Naive thymus-derived CD4-positive, alpha-beta T cell (primary cell): ENCODE results near the gene STARD10. TPM values are rescaled to one million over a fixed set of nuclear protein-coding genes. Genes with fewer than 3 reads are reported as not detected.

ENCODE experiments used
- ATAC-seq: fragments of 150-1000 bp; cut with Tn5 transposase; 2 replicates; pipeline ENCODE4 v1.10.0; 2021; ENCODE audit warnings: mild to moderate bottlenecking, moderate library complexity
- CTCF ChIA-PET: fragments of 350-600 bp; sonication (Branson Sonifier 250); formaldehyde crosslinking; loops from one replicate; lab custom pipeline; 2021; ENCODE audit warnings: antibody characterized with exemption; lab: Charles Lee
- POLR2A ChIA-PET: fragments of 350-600 bp; sonication (Branson Sonifier 250); formaldehyde crosslinking; loops from one replicate; lab custom pipeline; 2021; ENCODE audit warnings: antibody characterized with exemption, inconsistent platforms; lab: Charles Lee
- DNase-seq, 9 donors: peaks; one replicate each; pipeline versions ENCODE4 v3.0.0 to v3.0.0-alpha.2; 2020 to 2022; ENCODE audit warnings: mixed read lengths in 1 of 9
- H3K27ac ChIP-seq: one replicate; pipeline ENCODE4 v1.7.0; 2013; ENCODE audit warnings: mild to moderate bottlenecking, low read depth, low read length, moderate library complexity
- H3K27me3 ChIP-seq, 2 donors: one replicate each; pipeline ENCODE4 v1.7.0; 2013; ENCODE audit warnings: low read length in 2 of 2, mild to moderate bottlenecking in 2 of 2, moderate library complexity in 2 of 2; ENCODE audit not compliant: control insufficient read depth in 2 of 2, insufficient read depth in 2 of 2
- H3K36me3 ChIP-seq, 3 experiments: 1 replicate in 2 of 3; 2 replicates in 1 of 3; pipeline ENCODE4 v1.7.0; 2013; ENCODE audit warnings: low read length in 3 of 3, mild to moderate bottlenecking in 3 of 3, moderate library complexity in 1 of 3; ENCODE audit not compliant: insufficient read depth in 3 of 3, control insufficient read depth in 2 of 3
- H3K4me1 ChIP-seq, 2 donors: one replicate each; pipeline ENCODE4 v1.7.0; 2013; ENCODE audit warnings: low read length in 2 of 2, mild to moderate bottlenecking in 2 of 2, moderate library complexity in 1 of 2; ENCODE audit not compliant: control insufficient read depth in 2 of 2, insufficient read depth in 2 of 2
- H3K4me3 ChIP-seq: 2 replicates; pipeline ENCODE4 v1.7.0; 2013; ENCODE audit warnings: mild to moderate bottlenecking, low read length
- H3K9me3 ChIP-seq, 3 experiments: 1 replicate in 2 of 3; 2 replicates in 1 of 3; pipeline ENCODE4 v1.7.0; 2013; ENCODE audit warnings: low read length in 3 of 3; ENCODE audit not compliant: control insufficient read depth in 2 of 3
- H3K27ac Mint-ChIP-seq, 9 donors: one replicate each; pipeline ENCODE4 v1.8.0; 2020 to 2022; ENCODE audit warnings: mixed read lengths in 9 of 9, mild to moderate bottlenecking in 8 of 9, moderate library complexity in 5 of 9, inconsistent platforms in 2 of 9
- H3K27me3 Mint-ChIP-seq, 5 donors: one replicate each; pipeline ENCODE4 v1.8.0; 2021 to 2022; ENCODE audit warnings: mixed read lengths in 5 of 5, mild to moderate bottlenecking in 1 of 5
- H3K36me3 Mint-ChIP-seq, 5 donors: one replicate each; pipeline ENCODE4 v1.8.0; 2020 to 2022; ENCODE audit warnings: mixed read lengths in 5 of 5, mild to moderate bottlenecking in 3 of 5, inconsistent platforms in 1 of 5
- H3K4me1 Mint-ChIP-seq, 7 donors: one replicate each; pipeline ENCODE4 v1.8.0; 2020 to 2022; ENCODE audit warnings: mixed read lengths in 7 of 7, mild to moderate bottlenecking in 3 of 7, inconsistent platforms in 1 of 7
- H3K4me3 Mint-ChIP-seq, 10 donors: one replicate each; pipeline ENCODE4 v1.8.0; 2020 to 2022; ENCODE audit warnings: mild to moderate bottlenecking in 10 of 10, mixed read lengths in 10 of 10, moderate library complexity in 6 of 10, inconsistent platforms in 2 of 10
- H3K9me3 Mint-ChIP-seq, 11 donors: one replicate each; pipeline ENCODE4 v1.8.0; 2020 to 2022; ENCODE audit warnings: mixed read lengths in 11 of 11, mild to moderate bottlenecking in 4 of 11, inconsistent platforms in 1 of 11, moderate library complexity in 1 of 11
- intact Hi-C, 2 donors: fragments of 100-400 bp; cut with micrococcal nuclease; formaldehyde crosslinking; loops; one replicate each; pipeline ENCODE4 v1.15.1; 2023
- microRNA-seq: library from miRNA; unstranded; fragments of <30 nt; microRNA quantifications from one replicate; pipeline ENCODE4 v1.2.0, GENCODE V29; 2022; ENCODE audit warnings: borderline microRNAs expressed
- polyA plus RNA-seq, 2 donors: library from polyadenylated mRNA; unstranded; fragments of 300-500 nt; fragmentation: Illumina TruSeq; gene quantifications; one replicate each; pipeline ENCODE4 v1.2.3, GENCODE V29; 2021
- total RNA-seq, 6 experiments: library from RNA in 5 of 6; stranded (reverse) in 5 of 6; gene quantifications; 1 replicate in 5 of 6; 2 replicates in 1 of 6; pipeline ENCODE4 v1.2.3 and lab custom pipeline; 2021 to 2026

STARD10 gene
- total and polyA plus RNA-seq, 7 experiments from 2014 or later: 10.9 to 26.1 (median 18.4) TPM

DNA sequence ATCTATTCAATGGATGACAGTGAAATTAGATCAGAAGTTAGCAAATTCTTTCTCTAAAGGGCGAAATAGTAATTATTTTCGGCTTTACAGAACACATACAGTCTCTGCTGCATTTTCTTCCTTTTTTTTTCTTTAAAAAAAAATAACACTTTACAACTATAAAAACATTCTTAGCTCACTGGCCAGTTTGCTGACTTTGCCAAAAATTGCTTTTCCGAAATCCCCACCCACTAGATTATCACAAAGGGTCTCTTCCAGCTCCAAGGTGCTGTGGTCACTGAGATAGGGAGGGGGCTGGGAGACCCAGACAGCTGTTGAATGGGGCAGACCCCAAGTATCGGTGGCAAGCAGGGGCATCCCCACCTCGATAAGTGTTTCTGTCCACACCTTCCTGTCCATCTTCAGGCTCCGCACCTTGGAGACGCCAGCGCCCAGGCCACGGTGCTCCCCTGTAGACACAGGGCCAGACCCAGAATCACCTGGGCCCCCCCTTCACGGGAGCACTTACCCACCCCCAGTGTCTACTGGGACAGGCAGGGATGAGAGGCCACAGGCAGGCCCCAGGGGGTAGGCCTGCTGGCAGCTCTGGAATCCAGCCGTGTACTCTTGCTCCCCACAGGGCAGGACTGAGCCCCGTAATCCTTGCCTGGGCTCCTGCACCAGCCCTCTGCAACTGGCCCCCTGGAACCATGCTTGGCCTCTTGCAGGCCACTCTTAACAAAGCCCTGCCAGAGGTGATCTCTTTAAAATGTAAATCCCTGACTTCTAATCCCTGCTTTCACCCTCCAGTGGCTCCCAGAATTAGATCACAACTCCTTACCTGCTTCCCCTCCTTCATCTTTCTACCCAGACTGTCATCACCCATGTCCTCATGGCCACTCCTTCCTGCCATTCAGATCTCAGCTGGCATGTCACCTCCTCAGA is 88.1 kb downstream of the STARD10 start:
- H3K9me3 ChIP-seq: no peaks in the 10 kb centered on the region
- ChIA-PET CTCF (interaction anchor here (1.0 kb wide), 1 partner anchor 234 kb away, joined by 3 read pairs; no protein-coding TSS in a partner anchor), POLR2A (no interaction called here)
- no peak for DNase-seq
- H3K4me3 ChIP-seq: no peak overlapping the region
- intact Hi-C loops: no loop called here
- no peak overlapping the region for H3K4me3 Mint-ChIP-seq
- peak overlapping the region in 5 of 9 donors; percentile 1 to 51 (median 27) for H3K27ac Mint-ChIP-seq
- H3K27me3 Mint-ChIP-seq: no peaks in the 10 kb centered on the region
- no peaks in the 10 kb centered on the region for H3K27me3 ChIP-seq
- H3K36me3 ChIP-seq: peaks cover 15 to 99% (median 41%) of the 10 kb centered on the region in 3 experiments
- H3K4me1 ChIP-seq: no peaks in the 10 kb centered on the region
- H3K36me3 Mint-ChIP-seq: peaks cover 5 to 48% (median 21%) of the 10 kb centered on the region in 5 donors
- no peaks in the 10 kb centered on the region for H3K9me3 Mint-ChIP-seq
- no peak for ATAC-seq
- no peak overlapping the region for H3K27ac ChIP-seq
- H3K4me1 Mint-ChIP-seq: peaks cover 0 to 13% (median 5%) of the 10 kb centered on the region in 7 donors

DNA sequence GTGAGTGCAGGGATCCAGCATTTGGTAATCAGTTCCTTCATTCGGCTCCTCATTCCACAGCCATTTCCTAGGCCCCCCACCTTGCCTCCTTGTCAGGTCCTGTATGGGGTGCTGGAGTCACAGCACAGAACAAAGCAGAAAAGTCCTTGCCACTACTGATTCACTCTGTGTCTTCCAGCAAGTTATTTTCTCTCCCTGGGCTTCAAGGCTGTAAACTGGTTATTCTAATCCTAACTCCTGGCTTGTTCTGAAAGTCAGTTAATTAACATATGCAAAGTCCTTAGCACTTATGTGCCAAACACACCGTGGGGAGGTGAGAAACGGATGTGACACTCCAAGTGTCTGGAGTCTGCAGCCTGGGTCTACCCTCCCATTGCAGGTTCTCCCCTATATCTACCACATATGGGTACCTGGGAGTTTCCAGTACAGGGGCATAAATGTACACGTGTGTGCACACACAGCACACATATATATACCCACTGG is 89.0 kb downstream of the STARD10 start:
- Mint-ChIP-seq H3K4me3 (no peak overlapping the region), H3K4me1 (peaks cover 0 to 12% (median 5%) of the 10 kb centered on the region in 7 donors), H3K27ac (peak overlapping the region in 4 of 9 donors; percentile 6 to 64 (median 25)), H3K9me3 (no peaks in the 10 kb centered on the region), H3K27me3 (no peaks in the 10 kb centered on the region), H3K36me3 (peaks cover 7 to 46% (median 24%) of the 10 kb centered on the region in 5 donors)
- H3K27me3 ChIP-seq: no peaks in the 10 kb centered on the region
- POLR2A ChIA-PET: no interaction called here
- intact Hi-C loops: no loop called here
- DNase-seq (no peak), ATAC-seq (no peak)
- no peaks in the 10 kb centered on the region for H3K4me1 ChIP-seq
- H3K9me3 ChIP-seq: no peaks in the 10 kb centered on the region
- H3K27ac ChIP-seq: no peak overlapping the region
- CTCF ChIA-PET: interaction anchor here (1.0 kb wide), 1 partner anchor 233 kb away, joined by 3 read pairs; no protein-coding TSS in a partner anchor
- peaks cover 15 to 99% (median 36%) of the 10 kb centered on the region in 3 experiments for H3K36me3 ChIP-seq
- H3K4me3 ChIP-seq: no peak overlapping the region

Small RNA genes lying within 50 kb of the gene (microRNA-seq; reads per million reads assigned to microRNA genes)
- not detected for gene MIR4692

Other genes starting within 250 kb of the STARD10 start
- 1 to 10 TPM in 4 of 5 experiments, under 1 TPM in 1; 0.97 to 9.0 (median 1.7) TPM for gene PDE2A, start 119.6 kb downstream of the STARD10 start, total RNA-seq
- gene PDE2A, start 119.6 kb downstream of the STARD10 start, polyA plus RNA-seq: not detected
- gene ARAP1, start 41.6 kb downstream of the STARD10 start, total RNA-seq: 100 to 1,000 TPM; 119 to 317 (median 156) TPM
- gene ARAP1, start 41.6 kb downstream of the STARD10 start, polyA plus RNA-seq: 10 to 100 TPM; 30.4 to 55.3 TPM
- 100 to 1,000 TPM in 4 of 5 experiments, 10 to 100 TPM in 1; 99.5 to 199 (median 166) TPM for gene ATG16L2, start 20.4 kb upstream of the STARD10 start, total RNA-seq
- 10 to 100 TPM; 12.8 to 19.9 TPM for gene ATG16L2, start 20.4 kb upstream of the STARD10 start, polyA plus RNA-seq